Embryonic facial prominence (tissue), 1 donor: ENCODE results near the gene FGGY.

ENCODE experiments used
- DNase-seq: peaks from one replicate; pipeline ENCODE4 v3.0.0-alpha.2; 2016; ENCODE audit errors: extremely low spot score

Gene FGGY

GRCh38 chr1:59414406-59415133, 117.7 kb downstream of the FGGY start:
- no peak for DNase-seq

GRCh38 chr1:59415286-59415850, 118.5 kb downstream of the FGGY start:
- DNase-seq: no peak

GRCh38 chr1:59415881-59416280, 119.0 kb downstream of the FGGY start:
- no peak for DNase-seq

- DNase-seq: no peak
Observed at GRCh38 chr1:59417406-59417805, 120.5 kb downstream of the FGGY start.

- DNase-seq: no peak
Observed at GRCh38 chr1:59418363-59419144, 121.7 kb downstream of the FGGY start.

GRCh38 chr1:59419361-59420140, 122.7 kb downstream of the FGGY start:
- no peak for DNase-seq

- DNase-seq: no peak
Observed at GRCh38 chr1:59421232-59421920, 124.5 kb downstream of the FGGY start.

- no peak for DNase-seq
Observed at GRCh38 chr1:59422921-59423575, 126.2 kb downstream of the FGGY start.

- no peak for DNase-seq
Observed at GRCh38 chr1:59427155-59427554, 130.3 kb downstream of the FGGY start.

- no peak for DNase-seq
Observed at GRCh38 chr1:59427784-59428183, 130.9 kb downstream of the FGGY start.

GRCh38 chr1:59428828-59429227, 131.9 kb downstream of the FGGY start:
- DNase-seq: no peak

- DNase-seq: no peak
Observed at GRCh38 chr1:59429656-59430055, 132.8 kb downstream of the FGGY start.

GRCh38 chr1:59431566-59432294, 134.8 kb downstream of the FGGY start:
- no peak for DNase-seq

GRCh38 chr1:59432531-59433439, 135.9 kb downstream of the FGGY start:
- no peak for DNase-seq

- DNase-seq: no peak
Observed at GRCh38 chr1:59433440-59433813, 136.5 kb downstream of the FGGY start.

GRCh38 chr1:59434336-59434735, 137.4 kb downstream of the FGGY start:
- no peak for DNase-seq

- DNase-seq: no peak
Observed at GRCh38 chr1:59436637-59437036, 139.7 kb downstream of the FGGY start.

- DNase-seq: no peak
Observed at GRCh38 chr1:59438058-59438560, 141.2 kb downstream of the FGGY start.

GRCh38 chr1:59442492-59442891, 145.6 kb downstream of the FGGY start:
- no peak for DNase-seq
